AML-193 (cell line): ENCODE data around the gene PIP5K1B.

Experiments used
- DNase-seq, 2 experiments: peaks; one replicate each; lab custom pipeline; 2025; lab: John Stamatoyannopoulos, UW

PIP5K1B gene

GRCh38 chr9:68817079-68817875, 112.2 kb downstream of the PIP5K1B start:
- DNase-seq = no peak

GRCh38 chr9:68819065-68819464, 114.0 kb downstream of the PIP5K1B start:
- no peak for DNase-seq

GRCh38 chr9:68821911-68822310, 116.9 kb downstream of the PIP5K1B start:
- DNase-seq = peak; percentile 23 to 35

GRCh38 chr9:68822596-68823165, 117.6 kb downstream of the PIP5K1B start:
- DNase-seq = no peak

GRCh38 chr9:68825762-68826472, 120.9 kb downstream of the PIP5K1B start:
- DNase-seq = no peak

- no peak for DNase-seq
These were observed 123.1 kb downstream of the PIP5K1B start for GRCh38 chr9:68827837-68828744.

GRCh38 chr9:68832101-68832500, 127.1 kb downstream of the PIP5K1B start:
- no peak for DNase-seq

GRCh38 chr9:68832861-68833518, 128.0 kb downstream of the PIP5K1B start:
- DNase-seq = no peak

GRCh38 chr9:68834931-68835520, 130.0 kb downstream of the PIP5K1B start:
- no peak for DNase-seq

GRCh38 chr9:68836788-68837187, 131.7 kb downstream of the PIP5K1B start:
- no peak for DNase-seq

- DNase-seq = no peak
These were observed 133.2 kb downstream of the PIP5K1B start for GRCh38 chr9:68838245-68838644.

GRCh38 chr9:68841276-68842052, 136.4 kb downstream of the PIP5K1B start:
- DNase-seq = no peak

- DNase-seq = no peak
These were observed 137.5 kb downstream of the PIP5K1B start for GRCh38 chr9:68842568-68842967.

- DNase-seq = no peak
These were observed 138.2 kb downstream of the PIP5K1B start for GRCh38 chr9:68843239-68843638.

- DNase-seq = peak; percentile 84 to 86
These were observed 139.1 kb downstream of the PIP5K1B start for GRCh38 chr9:68844157-68844556.

GRCh38 chr9:68844631-68845612, 139.9 kb downstream of the PIP5K1B start:
- peak; percentile 58 to 62 for DNase-seq

GRCh38 chr9:68847765-68848164, 142.7 kb downstream of the PIP5K1B start:
- DNase-seq = no peak

- no peak for DNase-seq
These were observed 146.6 kb downstream of the PIP5K1B start for GRCh38 chr9:68851657-68852056.

GRCh38 chr9:68852941-68853340, 147.9 kb downstream of the PIP5K1B start:
- no peak for DNase-seq
